ENCODE results near the gene GTF2H4. TPM values are rescaled to one million over a fixed set of nuclear protein-coding genes. Genes with fewer than 3 reads are reported as not detected.
"Not testable (repeated sequence)": the region's sequence is repeated elsewhere in the genome, so short reads cannot be mapped to it uniquely, and the experiment has no call there.

The GTF2H4 gene
- polyA plus RNA-seq, 1 donor from 2014 or later = 101 TPM

DNA sequence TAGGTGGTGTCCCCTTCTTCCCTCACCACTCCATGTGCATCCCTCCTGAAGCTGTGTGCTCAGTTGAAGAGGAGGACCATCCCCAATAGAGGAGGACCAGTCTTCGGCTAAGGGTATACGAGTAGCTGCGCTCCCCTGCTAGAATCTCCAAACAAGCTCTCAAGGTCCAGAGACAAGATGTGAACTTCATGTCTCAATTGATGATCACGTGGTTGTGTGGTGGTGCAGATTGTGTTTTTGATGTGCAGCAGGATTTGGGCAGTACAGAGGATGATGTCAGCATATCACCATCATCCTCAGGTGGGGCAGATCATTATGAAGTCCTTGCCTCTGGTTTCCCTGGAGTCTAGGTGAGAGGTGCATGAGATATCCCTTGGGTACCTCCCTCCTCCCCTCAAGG is 43.7 kb upstream of the GTF2H4 start:
- TF ChIP-seq POLR2AphosphoS5 (IDR thresholded peaks at IDR 0.05) (no peak), MXI1 (conservative IDR thresholded peaks at IDR 0.05; ENCODE audit: poor library complexity, severe bottlenecking) (no peak), EZH2 (IDR thresholded peaks at IDR 0.05; ENCODE audit: borderline replicate concordance, insufficient read depth, low read length, poor library complexity, severe bottlenecking) (no peak), TAF1 (IDR thresholded peaks at IDR 0.05; ENCODE audit: low read depth) (no peak), RAD21 (conservative IDR thresholded peaks at IDR 0.05) (no peak), SMC3 (conservative IDR thresholded peaks at IDR 0.05; ENCODE audit: poor library complexity) (no peak)
- TF ChIP-seq, protein P1, sequence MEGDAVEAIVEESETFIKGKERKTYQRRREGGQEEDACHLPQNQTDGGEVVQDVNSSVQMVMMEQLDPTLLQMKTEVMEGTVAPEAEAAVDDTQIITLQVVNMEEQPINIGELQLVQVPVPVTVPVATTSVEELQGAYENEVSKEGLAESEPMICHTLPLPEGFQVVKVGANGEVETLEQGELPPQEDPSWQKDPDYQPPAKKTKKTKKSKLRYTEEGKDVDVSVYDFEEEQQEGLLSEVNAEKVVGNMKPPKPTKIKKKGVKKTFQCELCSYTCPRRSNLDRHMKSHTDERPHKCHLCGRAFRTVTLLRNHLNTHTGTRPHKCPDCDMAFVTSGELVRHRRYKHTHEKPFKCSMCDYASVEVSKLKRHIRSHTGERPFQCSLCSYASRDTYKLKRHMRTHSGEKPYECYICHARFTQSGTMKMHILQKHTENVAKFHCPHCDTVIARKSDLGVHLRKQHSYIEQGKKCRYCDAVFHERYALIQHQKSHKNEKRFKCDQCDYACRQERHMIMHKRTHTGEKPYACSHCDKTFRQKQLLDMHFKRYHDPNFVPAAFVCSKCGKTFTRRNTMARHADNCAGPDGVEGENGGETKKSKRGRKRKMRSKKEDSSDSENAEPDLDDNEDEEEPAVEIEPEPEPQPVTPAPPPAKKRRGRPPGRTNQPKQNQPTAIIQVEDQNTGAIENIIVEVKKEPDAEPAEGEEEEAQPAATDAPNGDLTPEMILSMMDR (IDR thresholded peaks at IDR 0.05; ENCODE audit: poor library complexity, severe bottlenecking) = no peak
- TF ChIP-seq, protein P2, sequence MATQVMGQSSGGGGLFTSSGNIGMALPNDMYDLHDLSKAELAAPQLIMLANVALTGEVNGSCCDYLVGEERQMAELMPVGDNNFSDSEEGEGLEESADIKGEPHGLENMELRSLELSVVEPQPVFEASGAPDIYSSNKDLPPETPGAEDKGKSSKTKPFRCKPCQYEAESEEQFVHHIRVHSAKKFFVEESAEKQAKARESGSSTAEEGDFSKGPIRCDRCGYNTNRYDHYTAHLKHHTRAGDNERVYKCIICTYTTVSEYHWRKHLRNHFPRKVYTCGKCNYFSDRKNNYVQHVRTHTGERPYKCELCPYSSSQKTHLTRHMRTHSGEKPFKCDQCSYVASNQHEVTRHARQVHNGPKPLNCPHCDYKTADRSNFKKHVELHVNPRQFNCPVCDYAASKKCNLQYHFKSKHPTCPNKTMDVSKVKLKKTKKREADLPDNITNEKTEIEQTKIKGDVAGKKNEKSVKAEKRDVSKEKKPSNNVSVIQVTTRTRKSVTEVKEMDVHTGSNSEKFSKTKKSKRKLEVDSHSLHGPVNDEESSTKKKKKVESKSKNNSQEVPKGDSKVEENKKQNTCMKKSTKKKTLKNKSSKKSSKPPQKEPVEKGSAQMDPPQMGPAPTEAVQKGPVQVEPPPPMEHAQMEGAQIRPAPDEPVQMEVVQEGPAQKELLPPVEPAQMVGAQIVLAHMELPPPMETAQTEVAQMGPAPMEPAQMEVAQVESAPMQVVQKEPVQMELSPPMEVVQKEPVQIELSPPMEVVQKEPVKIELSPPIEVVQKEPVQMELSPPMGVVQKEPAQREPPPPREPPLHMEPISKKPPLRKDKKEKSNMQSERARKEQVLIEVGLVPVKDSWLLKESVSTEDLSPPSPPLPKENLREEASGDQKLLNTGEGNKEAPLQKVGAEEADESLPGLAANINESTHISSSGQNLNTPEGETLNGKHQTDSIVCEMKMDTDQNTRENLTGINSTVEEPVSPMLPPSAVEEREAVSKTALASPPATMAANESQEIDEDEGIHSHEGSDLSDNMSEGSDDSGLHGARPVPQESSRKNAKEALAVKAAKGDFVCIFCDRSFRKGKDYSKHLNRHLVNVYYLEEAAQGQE (IDR thresholded peaks at IDR 0.05; ENCODE audit: borderline replicate concordance) = no peak
- Histone ChIP-seq H3K4me2 (ENCODE audit: low read length) (no peak overlapping the region), H4K20me1 (ENCODE audit: insufficient read depth) (no peaks in the 10 kb centered on the region)

DNA sequence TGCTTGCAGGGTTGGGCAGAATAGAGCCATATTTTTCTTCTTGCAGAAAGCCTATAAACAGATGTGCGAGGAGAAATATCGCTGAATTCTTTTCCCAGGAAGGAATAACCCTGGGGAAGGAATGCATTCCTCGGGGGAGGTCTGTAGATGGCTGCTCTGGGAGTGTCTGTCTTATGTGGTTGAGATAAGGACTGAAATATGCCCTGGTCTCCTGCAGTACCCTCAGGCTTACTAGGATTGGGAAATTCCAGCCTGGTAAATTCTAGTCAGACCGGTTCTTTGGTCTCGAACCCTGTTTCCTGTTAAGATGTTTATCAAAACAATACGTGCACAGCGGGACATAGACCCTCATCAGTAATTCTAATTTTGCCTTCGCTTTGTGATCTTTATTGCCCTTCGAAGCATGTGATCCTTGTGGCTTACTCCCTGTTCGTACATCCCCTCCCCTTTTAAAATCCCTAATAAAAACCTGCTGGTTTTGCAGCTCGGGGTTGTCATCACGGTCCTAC is 38.7 kb upstream of the GTF2H4 start:
- H3K4me2 ChIP-seq (ENCODE audit: low read length); H3K79me2 ChIP-seq (replicated peaks; ENCODE audit: insufficient read depth, low read length); H3K9ac ChIP-seq (ENCODE audit: low read length); H3F3A ChIP-seq (ENCODE audit: insufficient read depth, low read length, poor library complexity, severe bottlenecking); H3K9me2 ChIP-seq (ENCODE audit: insufficient read depth, low read length); H3K27me3 ChIP-seq (ENCODE audit: insufficient read depth, low read depth, low read length); H3K27ac ChIP-seq (ENCODE audit: low read length); H4K20me1 ChIP-seq (ENCODE audit: insufficient read depth); H3K4me3 ChIP-seq (ENCODE audit: low read length); H2AFZ ChIP-seq (ENCODE audit: low read depth, low read length); H3K9me3 ChIP-seq (ENCODE audit: low read length); H3K36me3 ChIP-seq (ENCODE audit: insufficient read depth, low read length): not testable (repeated sequence)

More for the DNA sequence above, 43.7 kb upstream of the GTF2H4 start:
- H2AFZ ChIP-seq (ENCODE audit: low read depth, low read length) = no peak overlapping the region
- no peaks in the 10 kb centered on the region for H3K9me2 ChIP-seq (ENCODE audit: insufficient read depth, low read length)
- H3K9me3 ChIP-seq (ENCODE audit: low read length) = peaks cover 3% of the 10 kb centered on the region
- no peak overlapping the region for H3K4me3 ChIP-seq (ENCODE audit: low read length)
- H3F3A ChIP-seq (ENCODE audit: insufficient read depth, low read length, poor library complexity, severe bottlenecking) = no peaks in the 10 kb centered on the region
- no peaks in the 10 kb centered on the region for H3K36me3 ChIP-seq (ENCODE audit: insufficient read depth, low read length)
- no peak overlapping the region for H3K27ac ChIP-seq (ENCODE audit: low read length)
- no peak overlapping the region for H3K9ac ChIP-seq (ENCODE audit: low read length)
- no peaks in the 10 kb centered on the region for H3K79me2 ChIP-seq (replicated peaks; ENCODE audit: insufficient read depth, low read length)
- H3K27me3 ChIP-seq (ENCODE audit: insufficient read depth, low read depth, low read length) = no peaks in the 10 kb centered on the region

DNA sequence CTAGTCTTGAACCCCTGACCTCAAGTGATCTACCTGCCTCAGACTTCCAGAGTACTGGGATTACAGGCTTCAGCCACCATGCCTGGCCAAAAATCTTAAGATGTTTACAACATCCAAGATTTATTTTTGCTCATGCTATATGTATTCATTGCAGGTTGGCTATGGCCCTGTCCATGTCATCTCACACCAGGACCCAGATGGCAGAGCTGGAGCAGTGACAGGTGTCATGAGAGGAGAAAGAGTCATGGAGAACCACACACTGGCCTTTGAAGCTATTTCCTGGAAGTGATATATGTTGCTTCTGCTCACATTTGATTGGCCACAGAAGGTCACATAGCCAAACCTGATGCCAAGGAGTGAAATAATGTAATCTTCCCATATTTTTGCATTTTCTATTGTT is 37.5 kb upstream of the GTF2H4 start:
- H3K9me2 ChIP-seq (ENCODE audit: insufficient read depth, low read length) = no peaks in the 10 kb centered on the region
- no peaks in the 10 kb centered on the region for H4K20me1 ChIP-seq (ENCODE audit: insufficient read depth)
- H3K27ac ChIP-seq (ENCODE audit: low read length) = no peak overlapping the region
- no peak overlapping the region for H3K4me3 ChIP-seq (ENCODE audit: low read length)
- no peaks in the 10 kb centered on the region for H3F3A ChIP-seq (ENCODE audit: insufficient read depth, low read length, poor library complexity, severe bottlenecking)
- H3K9ac ChIP-seq (ENCODE audit: low read length) = no peak overlapping the region
- no peaks in the 10 kb centered on the region for H3K27me3 ChIP-seq (ENCODE audit: insufficient read depth, low read depth, low read length)
- H3K36me3 ChIP-seq (ENCODE audit: insufficient read depth, low read length) = no peaks in the 10 kb centered on the region
- peaks cover 6% of the 10 kb centered on the region for H3K9me3 ChIP-seq (ENCODE audit: low read length)
- no peaks in the 10 kb centered on the region for H3K79me2 ChIP-seq (replicated peaks; ENCODE audit: insufficient read depth, low read length)
- H2AFZ ChIP-seq (ENCODE audit: low read depth, low read length) = no peak overlapping the region
- TF ChIP-seq MXI1 (conservative IDR thresholded peaks at IDR 0.05; ENCODE audit: poor library complexity, severe bottlenecking) (no peak), POLR2AphosphoS5 (IDR thresholded peaks at IDR 0.05) (no peak), RAD21 (conservative IDR thresholded peaks at IDR 0.05) (no peak), EZH2 (IDR thresholded peaks at IDR 0.05; ENCODE audit: borderline replicate concordance, insufficient read depth, low read length, poor library complexity, severe bottlenecking) (no peak), TAF1 (IDR thresholded peaks at IDR 0.05; ENCODE audit: low read depth) (no peak), EP300 (conservative IDR thresholded peaks at IDR 0.05; ENCODE audit: poor library complexity, severe bottlenecking) (no peak), SMC3 (conservative IDR thresholded peaks at IDR 0.05; ENCODE audit: poor library complexity) (no peak)
- TF ChIP-seq, protein P1 (IDR thresholded peaks at IDR 0.05; ENCODE audit: poor library complexity, severe bottlenecking) = no peak
- TF ChIP-seq, protein P2 (IDR thresholded peaks at IDR 0.05; ENCODE audit: borderline replicate concordance) = no peak
- H3K4me2 ChIP-seq (ENCODE audit: low read length) = no peak overlapping the region
